ENCODE results near the gene GPR150. TPM values are rescaled to one million over a fixed set of nuclear protein-coding genes. Genes with fewer than 3 reads are reported as not detected.

GPR150 gene
- total RNA-seq, 4 donors from 2014 or later, result 0.95 to 4.1 TPM; not detected in 2

GRCh38 chr5:95668216-95668615 lies 48.3 kb downstream of the GPR150 start:
- DNase-seq, result no peak
- no peak for TF ChIP-seq CTCF (IDR thresholded peaks at IDR 0.05)
- TF ChIP-seq POLR2A (IDR thresholded peaks at IDR 0.05), result no peak
- no peak overlapping the region for H3K27ac ChIP-seq
- no peaks in the 10 kb centered on the region for H3K4me1 ChIP-seq
- no peaks in the 10 kb centered on the region for H3K36me3 ChIP-seq
- no peak overlapping the region for H3K4me3 ChIP-seq
- H3K9me3 ChIP-seq, result no peaks in the 10 kb centered on the region
- peaks cover 0 to 4% of the 10 kb centered on the region in 2 donors for H3K27me3 ChIP-seq

- no peaks in the 10 kb centered on the region for H3K4me1 ChIP-seq
- H3K27ac ChIP-seq, result peak overlapping the region in 2 of 4 donors; percentile 33 to 80
- no peaks in the 10 kb centered on the region for H3K36me3 ChIP-seq
- no peaks in the 10 kb centered on the region for H3K9me3 ChIP-seq
- peaks cover 0 to 4% of the 10 kb centered on the region in 2 donors for H3K27me3 ChIP-seq
- TF ChIP-seq CTCF (IDR thresholded peaks at IDR 0.05) (no peak), POLR2A (IDR thresholded peaks at IDR 0.05) (no peak)
- H3K4me3 ChIP-seq, result no peak overlapping the region
- no peak for DNase-seq
Observed at GRCh38 chr5:95668728-95669127, 48.8 kb downstream of the GPR150 start.

- DNase-seq, result peak in 1 of 3 donors; percentile 69
- H3K27ac ChIP-seq, result peak overlapping the region in 3 of 4 donors; percentile 48 to 80 (median 61)
- H3K4me3 ChIP-seq, result no peak overlapping the region
- no peaks in the 10 kb centered on the region for H3K4me1 ChIP-seq
- H3K9me3 ChIP-seq, result no peaks in the 10 kb centered on the region
- peaks cover 0 to 4% of the 10 kb centered on the region in 2 donors for H3K27me3 ChIP-seq
- TF ChIP-seq POLR2A (IDR thresholded peaks at IDR 0.05), result no peak
- no peak for TF ChIP-seq CTCF (IDR thresholded peaks at IDR 0.05)
- H3K36me3 ChIP-seq, result no peaks in the 10 kb centered on the region
Observed at GRCh38 chr5:95669540-95669939, 49.7 kb downstream of the GPR150 start.

GRCh38 chr5:95669985-95670384 lies 50.1 kb downstream of the GPR150 start:
- DNase-seq, result no peak
- Histone ChIP-seq H3K27ac (peak overlapping the region in 3 of 4 donors; percentile 48 to 80 (median 61)), H3K4me1 (no peaks in the 10 kb centered on the region), H3K9me3 (no peaks in the 10 kb centered on the region), H3K4me3 (no peak overlapping the region), H3K36me3 (no peaks in the 10 kb centered on the region), H3K27me3 (no peaks in the 10 kb centered on the region)
- TF ChIP-seq CTCF (IDR thresholded peaks at IDR 0.05), result no peak
- no peak for TF ChIP-seq POLR2A (IDR thresholded peaks at IDR 0.05)

GRCh38 chr5:95670568-95670967 lies 50.7 kb downstream of the GPR150 start:
- TF ChIP-seq CTCF (IDR thresholded peaks at IDR 0.05), result no peak
- no peak for TF ChIP-seq POLR2A (IDR thresholded peaks at IDR 0.05)
- no peak for DNase-seq
- Histone ChIP-seq H3K27me3 (no peaks in the 10 kb centered on the region), H3K4me1 (no peaks in the 10 kb centered on the region), H3K36me3 (no peaks in the 10 kb centered on the region), H3K9me3 (no peaks in the 10 kb centered on the region), H3K4me3 (no peak overlapping the region), H3K27ac (peak overlapping the region in 2 of 4 donors; percentile 61 to 80)

Other genes with a start within 250 kb of the GPR150 start
- gene FAM81B, start 228.7 kb upstream of the GPR150 start, total RNA-seq, result not detected
- 10 to 100 TPM; 47.8 to 84.2 (median 64.2) TPM for gene SKIC3, start 65.1 kb upstream of the GPR150 start, total RNA-seq
- 1 to 10 TPM in 3 of 4 donors, under 1 TPM in 1; 0.76 to 6.6 (median 2.1) TPM for gene ARSK, start 65.0 kb upstream of the GPR150 start, total RNA-seq
- gene RFESD, start 26.7 kb downstream of the GPR150 start, total RNA-seq, result 1 to 10 TPM in 1 of 4 donors, not detected in 3; 1.7 TPM
- not detected for gene SPATA9, start 62.9 kb downstream of the GPR150 start, total RNA-seq
- gene RHOBTB3, start 111.2 kb downstream of the GPR150 start, total RNA-seq, result 10 to 100 TPM; 40.1 to 95.7 (median 71.0) TPM
- 100 to 1,000 TPM; 126 to 311 (median 181) TPM for gene GLRX, start 202.6 kb downstream of the GPR150 start, total RNA-seq

Measured in Peyer's patch (tissue), 4 donors.